ENCODE results near the gene ZNF117.
"Not testable (repeated sequence)": the region's sequence is repeated elsewhere in the genome, so short reads cannot be mapped to it uniquely, and the experiment has no call there.

The ZNF117 gene

DNA sequence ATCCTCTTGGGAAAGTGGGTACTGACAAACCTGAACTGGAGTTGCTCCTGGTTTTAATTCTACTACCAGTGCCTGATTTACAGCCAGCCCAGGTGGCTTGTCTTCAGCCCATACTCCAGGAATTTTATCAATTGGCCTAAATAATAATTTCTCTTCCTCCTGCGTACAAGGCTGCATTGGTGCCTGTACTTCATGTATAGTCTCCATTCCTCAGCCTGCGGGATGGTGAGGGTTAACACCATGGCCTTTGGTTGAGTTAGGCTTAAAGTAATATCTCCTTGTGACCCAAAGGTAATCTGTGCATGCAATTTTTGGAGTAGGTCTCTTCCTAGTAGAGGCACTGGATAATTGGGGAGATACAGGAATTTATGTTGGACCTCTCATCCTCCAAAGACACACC, 5.5 kb upstream of the ZNF117 start:
- no peak for DNase-seq

DNA sequence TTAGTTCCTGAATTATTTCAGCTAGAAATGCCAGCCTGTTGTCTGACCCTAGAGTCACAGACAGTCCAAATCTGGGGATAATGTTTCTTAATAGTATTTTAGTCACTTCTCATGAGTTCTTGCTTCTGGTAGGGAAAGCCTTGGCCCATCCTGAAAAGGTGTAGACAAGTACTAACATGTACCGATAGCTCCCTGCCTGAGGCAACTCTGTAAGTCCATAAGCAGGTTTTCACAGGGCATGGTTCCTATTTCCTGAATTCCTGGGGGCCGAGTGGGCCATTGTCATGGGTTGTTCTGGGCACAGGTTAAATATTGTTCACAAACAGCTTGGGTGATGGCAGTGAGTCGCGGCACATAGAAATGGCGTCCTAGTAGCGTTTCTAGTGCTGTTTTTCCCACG, 3.1 kb upstream of the ZNF117 start:
- DNase-seq = no peak

DNA sequence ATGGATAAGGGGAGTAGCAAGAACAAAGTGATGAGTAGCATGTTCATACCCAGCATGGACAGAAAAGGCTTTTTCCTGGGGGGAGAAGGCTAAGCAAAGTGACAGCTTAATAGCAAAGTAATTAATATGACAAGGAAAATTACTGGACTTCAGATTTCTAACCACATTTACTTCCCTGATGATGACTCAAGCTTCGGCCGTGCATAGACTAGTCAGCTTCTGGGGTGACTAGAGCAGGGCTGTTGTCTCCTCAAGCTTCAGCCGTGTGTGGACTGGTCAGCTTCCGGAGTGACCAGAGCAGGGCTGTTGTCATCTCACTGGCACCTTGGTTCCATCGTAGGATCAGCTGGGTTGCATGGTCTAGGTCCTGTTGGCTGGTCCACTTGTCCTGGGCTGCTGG, 2.1 kb upstream of the ZNF117 start:
- DNase-seq = no peak

DNA sequence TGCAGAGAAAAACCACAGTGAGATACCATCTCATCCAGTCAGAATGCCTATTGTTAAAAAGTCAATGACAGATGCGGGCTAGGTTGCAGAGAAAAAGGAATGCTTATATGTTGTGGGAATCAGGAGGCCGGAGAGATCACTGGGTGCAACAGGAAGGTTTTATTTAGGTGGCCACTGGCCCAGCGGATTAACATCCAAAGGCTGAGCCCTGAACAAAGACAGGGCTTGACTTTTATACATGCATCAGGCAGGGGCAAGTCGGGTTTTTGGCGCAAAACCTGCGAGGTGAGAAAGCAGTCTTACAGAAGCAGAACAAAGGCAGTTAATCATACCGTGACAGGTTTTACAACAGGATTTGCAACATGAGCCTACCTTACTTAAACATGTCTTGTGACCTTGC, 620 bp downstream of the ZNF117 start:
- no peak for DNase-seq

DNA sequence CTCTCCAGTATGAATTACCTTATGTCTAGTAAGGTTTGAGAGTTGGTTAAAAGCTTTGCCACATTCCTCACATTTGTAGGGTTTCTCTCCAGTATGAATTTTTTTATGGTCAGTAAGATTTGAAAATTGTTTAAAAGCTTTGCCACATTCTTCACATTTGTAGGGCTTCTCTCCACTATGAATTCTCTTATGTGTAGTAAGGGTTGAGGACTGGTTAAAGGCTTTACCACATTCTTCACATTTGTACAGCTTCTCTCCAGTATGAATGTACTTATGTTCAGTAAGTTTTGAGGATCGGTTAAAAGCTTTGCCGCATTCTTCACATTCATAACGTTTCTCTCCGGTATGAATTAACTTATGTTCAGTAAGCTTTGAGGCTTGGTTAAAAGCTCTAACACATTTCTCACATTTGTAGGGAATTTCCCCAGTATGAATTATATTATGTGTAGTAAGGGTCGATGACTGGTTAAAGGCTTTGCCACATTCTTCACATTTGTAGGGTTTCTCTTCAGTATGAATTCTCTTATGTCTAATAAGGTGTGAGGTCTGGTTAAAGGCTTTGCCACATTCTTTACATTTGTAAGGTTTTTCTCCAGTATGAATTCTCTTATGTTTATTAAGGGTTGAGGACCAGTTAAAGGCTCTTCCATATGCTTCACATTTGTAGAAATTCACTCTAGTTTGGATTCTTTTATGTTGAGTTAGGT, 12.2 kb downstream of the ZNF117 start:
- DNase-seq = no peak

DNA sequence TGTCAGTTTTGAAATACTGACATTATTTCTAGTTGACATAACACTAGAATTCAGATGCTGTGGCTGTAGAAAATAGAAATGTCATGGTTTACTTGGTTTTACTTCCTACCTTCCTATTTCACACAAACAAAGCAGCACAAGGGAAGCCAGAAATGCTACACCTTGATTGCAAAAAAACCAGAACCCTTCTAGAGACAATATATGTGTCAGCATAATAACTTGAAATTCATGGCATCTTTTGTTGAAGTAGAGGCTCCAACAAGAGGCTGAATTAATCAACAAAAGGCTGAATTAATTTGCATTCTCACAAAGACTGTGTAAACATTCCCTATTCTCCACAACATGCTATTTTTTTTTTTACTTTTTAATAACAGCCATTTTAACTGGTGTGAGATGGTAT, 25.2 kb downstream of the ZNF117 start:
- no peak for DNase-seq

DNA sequence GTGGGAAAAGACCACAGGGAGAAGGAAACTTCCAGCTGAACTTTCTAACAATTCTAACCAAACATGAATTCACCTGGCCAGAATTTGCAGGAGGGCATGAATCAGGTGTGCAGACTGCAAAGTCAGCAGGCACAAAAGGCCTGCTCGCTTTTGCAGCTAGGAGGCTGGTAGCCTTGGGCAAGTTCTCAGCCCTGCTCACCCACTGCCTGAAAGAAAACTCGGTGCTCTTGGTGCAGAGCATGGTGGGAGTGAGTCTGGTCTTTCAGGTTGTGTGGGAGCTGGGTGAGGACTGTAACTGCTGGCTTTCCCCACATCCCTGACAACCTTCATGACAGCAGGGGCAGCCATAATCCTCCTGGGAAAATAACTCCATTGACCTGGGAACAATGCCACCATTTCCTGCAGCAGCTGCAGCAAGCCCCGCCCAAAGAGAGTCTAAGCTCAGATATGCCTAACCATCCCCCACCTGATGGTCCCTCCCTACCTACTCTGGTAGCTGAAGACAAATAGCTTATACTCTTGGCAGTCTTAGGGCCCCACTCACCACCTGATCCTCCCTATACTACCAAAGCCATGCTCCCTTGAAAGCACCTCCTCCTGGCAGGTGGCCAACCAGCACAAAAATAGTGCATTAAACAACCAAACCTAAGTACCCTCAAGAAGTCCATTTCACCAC, 31.6 kb downstream of the ZNF117 start:
- no peak for DNase-seq

DNA sequence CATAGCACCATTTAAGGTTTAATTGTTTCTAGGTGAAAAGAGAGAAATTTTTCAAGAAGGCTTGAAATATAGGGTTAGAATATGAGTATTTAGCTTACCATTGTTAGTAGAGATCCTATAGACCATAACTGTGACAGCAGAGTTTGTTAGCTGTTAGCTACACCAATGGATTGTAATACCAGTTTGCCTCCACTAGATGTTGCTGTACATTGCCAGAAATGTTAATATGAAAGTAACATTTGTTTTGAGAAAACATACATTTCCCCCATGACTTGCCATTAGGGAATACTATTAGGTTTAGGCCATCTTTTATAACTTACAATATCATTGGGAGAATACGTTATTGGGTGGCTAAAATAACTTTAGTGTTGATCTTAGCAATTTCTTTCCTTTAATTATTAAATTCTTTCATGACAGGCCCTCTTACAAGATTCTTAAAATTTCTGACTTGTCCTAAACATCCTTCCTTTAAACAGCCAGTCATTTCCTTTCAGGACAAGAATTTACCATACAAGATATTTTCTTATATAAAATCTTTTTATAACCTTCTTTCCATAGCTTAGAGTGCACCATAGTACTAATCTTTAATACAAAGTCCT, 39.5 kb downstream of the ZNF117 start:
- no peak for DNase-seq

DNA sequence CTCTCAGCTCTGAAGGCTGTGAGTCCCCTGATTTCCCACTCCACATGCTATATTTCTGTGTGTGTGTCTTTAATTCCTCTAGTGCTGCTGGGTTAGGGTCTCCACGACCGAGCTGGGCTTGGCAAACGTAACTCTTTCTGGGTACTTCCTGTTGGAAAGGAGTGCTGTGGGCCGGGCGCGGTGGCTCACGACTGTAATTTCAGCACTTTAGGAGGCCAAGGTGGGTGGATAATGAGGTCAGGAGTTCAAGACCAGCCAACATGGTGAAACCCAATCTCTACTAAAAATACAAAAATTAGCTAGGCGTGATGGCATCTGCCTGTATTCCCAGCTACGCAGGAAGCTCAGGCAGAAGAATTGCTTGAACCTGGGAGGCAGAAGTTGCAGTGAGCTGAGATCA, 40.2 kb downstream of the ZNF117 start:
- DNase-seq = not testable (repeated sequence)

DNA sequence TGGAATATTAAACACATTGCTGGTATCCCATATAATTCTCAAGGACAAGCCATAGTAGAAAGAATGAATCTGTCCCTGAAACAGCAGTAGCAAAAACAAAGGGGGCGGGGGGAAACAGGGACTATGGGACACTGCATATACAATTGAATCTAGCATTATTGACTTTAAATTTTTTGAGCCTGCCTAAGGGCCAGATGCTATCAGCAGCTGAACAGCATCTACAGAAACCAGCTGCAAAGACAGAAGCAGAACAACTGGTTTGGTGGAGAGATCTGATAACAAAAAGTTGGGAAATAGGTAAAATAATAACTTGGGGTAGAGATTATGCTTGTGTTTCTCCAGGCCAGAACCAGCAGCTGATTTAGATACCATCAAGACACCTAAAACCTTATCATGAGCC, 42.1 kb downstream of the ZNF117 start:
- DNase-seq = not testable (repeated sequence)

DNA sequence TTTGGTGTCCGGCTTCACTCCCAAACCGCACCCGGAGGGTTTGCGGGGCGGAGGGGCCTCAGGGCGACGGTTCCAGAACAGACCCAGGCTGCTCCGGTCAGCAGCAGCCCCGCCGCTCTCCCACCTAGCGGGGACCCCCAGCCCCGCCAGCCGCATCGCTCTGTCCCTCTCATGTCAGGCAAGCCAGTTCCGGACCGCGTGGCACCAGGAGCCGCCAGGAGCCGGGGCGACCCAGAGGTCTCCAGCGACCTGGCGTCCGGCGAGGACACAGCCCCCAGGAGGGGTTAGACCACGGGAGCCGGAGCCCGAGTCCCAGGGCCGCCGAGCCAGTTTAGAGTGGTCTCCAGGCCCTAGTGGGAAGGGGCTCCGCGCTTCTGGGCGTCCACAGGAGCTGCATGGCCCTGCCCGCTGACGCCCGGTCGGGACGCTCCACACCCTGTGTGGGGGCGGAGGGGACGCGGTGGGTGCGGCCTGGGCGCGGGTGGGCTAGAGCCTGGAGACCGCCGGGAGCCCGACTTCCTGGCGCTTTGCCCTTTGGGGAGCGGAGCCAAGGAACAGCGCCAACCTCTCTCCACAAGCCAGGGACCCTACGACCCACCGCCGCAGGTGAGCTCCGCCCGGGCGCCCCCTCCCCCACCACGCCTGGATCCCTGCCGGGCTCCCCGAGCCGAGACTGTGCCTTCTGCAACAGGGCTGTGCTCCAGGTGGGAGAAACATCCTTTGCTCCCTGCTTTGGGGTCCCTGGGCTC, 43.4 kb downstream of the ZNF117 start:
- DNase-seq = no peak

DNA sequence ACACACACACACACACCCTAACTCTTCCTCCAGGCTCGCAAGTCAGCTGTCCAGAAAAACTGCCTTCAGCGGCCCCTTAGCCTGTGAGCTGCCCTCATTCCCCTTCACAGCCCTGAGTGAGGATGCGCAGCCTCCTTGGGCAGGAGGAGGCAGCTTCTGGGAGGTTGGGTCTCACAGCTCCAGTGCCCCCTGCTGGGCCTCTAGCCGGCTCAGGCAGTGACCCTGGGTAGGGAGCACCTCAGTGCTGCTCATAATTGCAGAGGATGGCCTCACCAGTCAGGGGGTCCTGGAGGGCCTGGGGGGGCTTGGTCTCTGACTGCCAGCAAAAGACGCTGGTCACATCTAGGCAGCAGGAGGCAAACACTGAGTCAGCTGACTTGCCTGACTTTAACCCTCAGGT, 44.1 kb downstream of the ZNF117 start:
- peak; percentile 45 for DNase-seq

DNA sequence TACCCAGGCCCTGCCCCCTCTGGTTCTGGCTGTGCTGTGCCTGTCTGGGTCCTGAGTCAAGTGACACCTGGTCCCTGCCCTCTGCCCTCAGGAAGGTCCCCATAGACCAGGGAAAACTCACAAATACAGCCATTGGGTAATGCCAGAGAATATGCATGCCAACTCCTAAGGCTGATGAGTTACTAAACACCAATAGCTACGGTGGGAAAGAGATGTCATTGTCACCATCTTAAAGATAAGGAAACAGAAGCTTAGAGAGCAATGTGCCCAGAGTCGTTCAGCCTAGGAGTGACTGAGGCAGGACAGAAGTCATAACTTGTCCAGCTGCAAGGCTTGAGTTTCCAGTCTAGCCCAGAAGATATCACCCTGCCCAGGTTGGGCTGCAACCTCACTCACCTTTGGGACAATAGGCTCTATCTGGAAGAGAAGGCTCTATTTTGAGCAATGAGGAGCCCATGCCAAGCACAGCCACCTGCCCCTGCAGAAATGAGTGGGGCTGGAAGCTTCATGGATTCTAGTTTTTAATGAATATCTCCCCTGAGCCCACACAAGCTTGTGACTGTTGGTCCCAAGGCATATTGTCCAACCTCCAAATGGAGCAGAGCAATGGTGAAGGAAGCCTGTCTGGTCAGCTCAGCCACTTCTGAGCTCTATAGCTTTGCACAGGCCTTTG, 45.2 kb downstream of the ZNF117 start:
- DNase-seq = no peak

DNA sequence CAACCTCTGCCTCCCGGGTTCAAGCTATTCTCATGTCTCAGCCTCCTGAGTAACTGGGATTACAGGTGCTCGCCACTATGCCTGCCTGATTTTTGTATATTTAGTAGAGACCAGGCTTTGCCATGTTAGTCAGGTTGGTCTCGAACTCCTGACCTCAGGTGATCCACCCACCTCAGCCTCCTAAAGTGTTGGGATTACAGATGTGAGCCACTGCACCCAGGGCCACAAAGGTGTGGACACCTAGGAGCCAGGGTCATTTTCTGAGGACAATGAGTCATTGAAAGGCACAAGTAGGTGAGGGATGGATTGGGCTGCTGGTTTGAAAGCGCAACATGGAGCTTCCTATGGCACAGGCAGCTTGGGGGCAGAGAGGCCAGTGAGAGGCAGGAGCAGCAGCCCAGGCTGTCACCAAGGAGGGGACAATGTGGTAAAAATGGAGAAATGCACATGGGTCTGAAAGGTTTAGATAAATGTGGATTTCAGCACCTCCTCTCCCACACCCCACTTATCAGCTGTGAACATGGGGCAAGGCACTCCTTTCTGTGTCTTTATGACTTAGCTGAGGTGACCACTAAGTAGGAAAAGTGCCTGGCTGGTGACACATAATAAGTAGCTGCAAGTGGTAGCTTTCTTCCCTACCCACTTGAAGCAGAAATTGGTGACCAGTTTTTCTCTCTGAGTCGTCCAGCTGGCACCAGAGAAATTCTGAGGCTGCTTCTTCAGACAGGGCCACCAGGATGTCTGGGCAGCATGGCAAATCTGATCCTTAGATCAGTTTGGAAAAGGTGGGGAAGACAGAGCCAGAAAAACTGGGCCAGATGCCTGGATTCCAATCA, 46.0 kb downstream of the ZNF117 start:
- not testable (repeated sequence) for DNase-seq

DNA sequence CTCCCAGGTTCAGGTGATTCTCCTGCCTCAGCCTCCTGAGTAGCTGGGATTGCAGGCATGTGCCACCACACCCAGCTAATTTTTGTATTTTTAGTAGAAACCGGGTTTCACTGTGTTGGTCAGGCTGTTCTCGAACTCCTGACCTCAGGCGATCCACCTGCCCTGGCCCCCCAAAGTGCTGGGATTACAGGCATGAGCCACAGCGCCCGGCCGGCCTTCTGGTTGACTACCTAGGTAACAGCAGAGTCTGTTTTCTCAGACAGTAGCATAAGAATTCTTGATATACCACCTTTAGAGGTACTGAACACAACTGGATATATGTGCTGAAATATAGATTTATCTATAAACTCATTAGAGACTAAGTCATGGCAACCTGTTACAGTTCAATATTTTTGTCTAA, 50.8 kb downstream of the ZNF117 start:
- DNase-seq = not testable (repeated sequence)

DNA sequence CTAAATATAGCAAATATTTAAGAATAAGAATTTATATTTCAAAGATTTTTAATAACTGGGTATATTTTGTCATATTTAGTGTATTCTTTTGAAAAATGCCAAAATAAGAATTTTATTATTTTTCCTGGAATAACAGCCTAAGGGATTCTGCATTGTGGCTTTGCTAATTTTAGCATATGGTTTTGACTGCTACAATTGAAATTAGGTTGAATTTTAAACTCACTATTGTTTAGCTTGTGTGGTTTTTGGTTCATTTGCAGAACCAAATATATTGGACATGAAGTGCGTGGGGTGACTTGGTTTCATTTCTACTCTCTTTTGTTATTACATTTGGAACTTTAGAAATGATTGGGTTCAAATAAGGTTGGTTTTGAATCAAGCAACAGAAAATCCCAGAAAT, 52.3 kb downstream of the ZNF117 start:
- no peak for DNase-seq

DNA sequence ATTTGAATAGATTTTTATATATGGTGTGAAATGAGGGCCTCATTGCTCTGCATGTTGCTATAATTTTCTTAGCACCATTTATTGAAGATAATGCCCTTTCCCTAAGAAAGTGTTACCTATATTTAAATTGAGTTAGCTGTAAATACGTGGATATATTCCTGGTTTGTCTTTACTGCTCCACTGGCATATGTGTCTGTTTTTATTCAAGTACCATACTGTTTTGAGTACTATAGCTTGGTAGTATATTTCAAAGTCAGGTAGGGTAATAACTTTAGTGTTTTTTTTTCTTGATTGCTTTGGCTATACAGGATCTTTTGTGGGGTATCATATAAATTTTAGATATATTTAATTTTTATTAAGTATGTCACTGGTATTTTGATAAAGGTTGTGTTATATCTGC, 56.4 kb downstream of the ZNF117 start:
- DNase-seq = no peak

DNA sequence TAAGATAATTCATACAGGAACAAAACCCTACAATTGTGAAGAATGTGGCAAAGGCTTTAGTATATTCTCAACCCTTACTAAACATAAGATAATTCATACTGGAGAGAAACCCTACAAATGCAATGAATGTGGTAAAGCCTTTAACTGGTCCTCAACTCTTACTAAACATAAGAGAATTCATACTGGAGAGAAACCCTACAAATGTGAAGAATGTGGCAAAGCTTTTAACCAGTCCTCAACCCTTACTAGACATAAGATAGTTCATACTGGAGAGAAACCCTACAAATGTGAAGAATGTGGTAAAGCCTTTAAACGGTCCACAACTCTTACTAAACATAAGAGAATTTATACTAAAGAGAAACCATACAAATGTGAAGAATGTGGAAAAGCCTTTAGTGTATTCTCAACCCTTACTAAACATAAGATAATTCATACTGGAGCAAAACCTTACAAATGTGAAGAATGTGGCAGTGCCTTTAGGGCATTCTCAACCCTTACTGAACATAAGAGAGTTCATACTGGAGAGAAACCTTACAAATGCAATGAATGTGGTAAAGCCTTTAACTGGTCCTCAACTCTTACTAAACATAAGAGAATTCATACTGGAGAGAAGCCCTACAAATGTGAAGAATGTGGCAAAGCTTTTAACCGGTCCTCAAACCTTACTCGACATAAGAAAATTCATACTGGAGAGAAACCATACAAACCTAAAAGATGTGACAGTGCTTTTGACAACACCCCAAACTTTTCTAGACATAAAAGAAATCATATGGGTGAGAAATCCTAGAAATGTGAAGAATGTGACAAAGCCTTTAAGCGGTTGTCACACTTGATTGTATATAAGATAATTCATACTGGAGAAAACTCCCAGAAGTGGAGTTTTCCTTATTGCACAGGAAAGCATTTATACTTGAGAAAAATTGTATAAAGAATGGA, 62.3 kb downstream of the ZNF117 start:
- not testable (repeated sequence) for DNase-seq
